HG03045 (cell line): ENCODE data around the gene ATP6V0C.
"Not testable (repeated sequence)": the region's sequence is repeated elsewhere in the genome, so short reads cannot be mapped to it uniquely, and the experiment has no call there.

ENCODE experiments used
- ATAC-seq: cut with Tn5 transposase; IDR thresholded peaks from one replicate; pipeline ENCODE4 v1.9.1; 2021; ENCODE audit warnings: mild to moderate bottlenecking, moderate library complexity; ENCODE audit not compliant: unreplicated experiment

ATP6V0C gene

DNA sequence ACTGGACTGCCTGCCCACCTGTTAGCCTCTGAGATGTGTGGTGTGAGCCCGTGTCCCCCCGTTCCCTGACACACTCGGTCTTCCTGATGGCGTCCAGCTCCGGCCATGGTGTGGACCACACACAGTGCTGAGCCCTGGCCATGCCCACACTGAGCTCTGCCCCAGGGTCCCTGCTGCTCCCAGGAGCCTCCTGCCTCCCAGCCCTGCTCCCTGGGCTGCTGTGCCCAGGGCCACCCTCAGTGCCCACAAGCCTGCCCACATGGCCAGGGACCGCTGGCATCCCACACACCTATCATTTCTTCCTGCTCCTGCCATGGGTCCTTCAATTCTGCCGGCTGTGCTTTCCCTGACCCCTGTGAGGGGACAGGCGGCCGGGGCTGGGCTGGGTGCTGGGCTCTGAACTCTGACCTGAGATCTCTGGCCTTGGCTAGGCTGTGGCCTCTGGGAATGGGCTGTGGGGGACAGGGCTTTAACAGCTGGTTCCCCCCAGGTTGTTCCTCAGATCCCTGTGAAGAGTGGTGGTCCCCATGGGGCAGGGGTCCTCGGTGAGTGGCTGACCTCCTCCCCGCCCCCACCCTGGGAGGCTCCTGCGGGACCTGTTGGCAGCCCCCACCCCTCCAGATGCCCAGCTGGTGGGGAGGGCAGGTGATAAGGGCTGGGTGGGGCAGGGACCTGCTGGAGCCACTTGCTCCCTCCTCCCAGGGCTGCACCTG is 13.5 kb downstream of the ATP6V0C start:
- ATAC-seq: no peak

- no peak for ATAC-seq
Observed at GRCh38 chr16:2527784-2528100, 14.0 kb downstream of the ATP6V0C start.

DNA sequence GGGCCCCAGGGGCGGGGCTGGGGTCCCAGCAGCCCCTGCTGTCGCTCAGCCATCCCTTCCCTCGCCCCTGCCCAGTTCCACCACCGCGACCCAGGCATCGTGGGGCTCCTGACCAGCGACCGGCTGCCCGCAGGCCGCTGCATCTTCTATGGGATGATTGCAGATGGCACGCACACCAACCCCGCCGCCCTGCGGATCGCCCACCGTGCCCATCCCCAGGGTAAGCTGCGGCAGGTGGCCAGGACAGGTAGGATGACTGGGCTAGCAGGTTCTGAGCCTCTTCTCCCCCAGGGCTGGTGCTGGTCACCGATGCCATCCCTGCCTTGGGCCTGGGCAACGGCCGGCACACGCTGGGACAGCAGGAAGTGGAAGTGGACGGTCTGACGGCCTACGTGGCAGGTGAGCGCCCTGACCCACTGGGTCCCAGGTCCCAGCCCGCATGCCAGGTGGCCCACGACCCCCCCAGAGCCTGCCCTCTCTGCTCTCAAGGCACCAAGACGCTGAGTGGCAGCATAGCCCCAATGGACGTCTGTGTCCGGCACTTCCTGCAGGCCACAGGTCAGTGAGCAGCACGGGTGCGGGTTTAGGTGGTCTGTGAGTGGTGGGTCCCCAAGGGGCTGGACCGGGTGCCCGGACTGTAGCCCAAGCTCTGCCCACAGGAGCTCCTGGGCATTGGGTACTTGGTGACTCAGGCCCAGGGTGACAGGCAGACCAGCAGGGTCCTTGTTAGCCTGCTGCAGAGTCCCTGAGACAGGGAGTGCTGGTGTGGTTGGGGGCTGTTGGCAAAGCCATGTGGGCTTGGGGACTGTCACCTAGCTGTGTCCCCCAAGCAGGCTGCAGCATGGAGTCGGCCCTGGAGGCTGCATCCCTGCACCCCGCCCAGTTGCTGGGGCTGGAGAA is 14.7 kb downstream of the ATP6V0C start:
- no peak for ATAC-seq

DNA sequence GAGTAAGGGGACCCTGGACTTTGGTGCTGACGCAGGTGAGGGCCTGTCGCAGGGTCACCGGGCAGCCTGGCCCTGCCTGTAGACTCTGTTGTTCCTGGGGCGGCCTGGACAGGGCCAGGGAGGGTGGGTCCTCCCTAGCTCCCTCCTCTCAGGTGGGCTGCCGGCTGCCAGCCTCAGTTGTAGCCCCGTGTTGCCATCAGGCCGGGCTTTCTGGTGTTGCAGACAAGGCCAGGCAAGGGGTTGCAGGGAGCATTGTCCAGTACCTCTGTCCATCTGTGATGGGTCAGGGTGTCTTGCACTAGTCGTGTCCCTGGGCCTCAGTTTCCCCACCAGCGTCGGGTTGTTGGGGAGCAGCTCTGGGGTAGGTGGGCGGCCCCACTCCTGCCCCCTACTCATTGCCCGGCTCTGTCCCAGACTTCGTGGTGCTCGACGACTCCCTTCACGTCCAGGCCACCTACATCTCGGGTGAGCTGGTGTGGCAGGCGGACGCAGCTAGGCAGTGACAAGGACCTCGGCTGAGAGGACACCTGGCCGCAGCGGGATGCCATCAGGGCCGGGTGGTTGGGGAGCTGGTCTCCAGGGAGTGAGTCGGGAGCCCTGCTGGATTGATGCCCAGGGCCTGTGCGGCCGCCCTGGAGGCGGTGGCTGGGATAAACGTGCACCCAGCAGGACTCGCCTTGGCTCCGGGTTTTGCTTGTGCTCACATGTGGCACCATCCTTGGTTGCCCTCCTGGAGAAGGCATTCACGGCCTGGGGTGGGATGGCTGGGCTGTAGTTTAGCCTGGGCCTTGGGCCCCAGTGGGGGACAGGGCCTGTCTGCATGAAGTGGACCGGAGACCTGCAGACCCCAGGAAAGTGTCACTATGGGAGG is 15.5 kb downstream of the ATP6V0C start:
- no peak for ATAC-seq

GRCh38 chr16:2529961-2530628 is 16.3 kb downstream of the ATP6V0C start:
- ATAC-seq: no peak

DNA sequence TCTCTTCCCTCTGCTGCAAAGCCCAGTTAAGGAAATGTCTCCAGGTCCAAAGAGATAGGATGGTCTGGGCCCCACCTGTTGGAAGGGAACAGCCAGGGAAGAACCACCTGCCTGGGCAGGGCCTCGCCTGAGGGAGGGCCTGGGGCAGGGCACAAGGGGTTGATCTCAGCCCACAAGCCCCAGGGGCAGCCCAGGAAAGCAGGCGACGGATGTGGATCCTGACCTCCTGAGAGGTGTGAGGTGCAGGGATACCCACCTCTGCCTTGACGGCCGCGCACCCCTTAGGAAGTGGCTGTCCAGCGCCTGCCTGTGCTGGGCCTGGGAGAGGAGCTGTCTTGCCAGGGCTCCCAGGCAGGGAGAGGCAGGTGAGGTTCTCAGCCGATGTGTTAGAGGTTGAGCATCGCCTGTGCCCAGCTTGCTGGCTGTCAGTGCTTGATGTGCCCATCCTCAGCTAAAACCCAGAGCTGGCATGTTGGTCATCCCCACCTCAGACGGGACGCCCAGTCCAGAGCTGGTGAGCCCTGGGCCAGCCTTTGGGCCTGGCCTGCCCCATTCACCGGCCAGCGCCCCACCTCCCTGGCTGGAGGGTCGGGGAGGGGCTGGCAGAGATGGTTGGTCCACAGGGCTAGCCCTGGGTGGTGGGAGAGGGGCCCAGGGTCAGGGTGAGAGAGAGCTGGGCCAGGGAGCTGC is 17.0 kb downstream of the ATP6V0C start:
- ATAC-seq: no peak

DNA sequence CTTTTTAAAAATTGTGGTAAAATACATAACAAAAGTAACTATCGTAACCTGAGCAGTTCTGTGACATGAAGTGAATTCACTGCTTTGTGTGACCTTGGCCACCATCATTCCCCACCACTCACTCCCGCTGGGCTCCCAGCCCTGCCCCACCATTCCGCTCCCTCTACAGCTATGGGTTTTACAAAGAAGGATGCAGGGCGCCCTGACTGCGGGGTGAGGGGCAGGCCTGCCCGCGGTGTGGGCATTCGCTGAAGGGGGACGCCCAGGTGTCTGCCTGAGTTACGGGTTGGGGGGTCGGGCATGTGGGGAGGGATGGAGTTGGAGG is 17.6 kb downstream of the ATP6V0C start, which contains the start of gene CEMP1:
CEMP1 (minus strand) TSS at position 38 of the 325 bp plus-strand sequence. CDS start 335 bp downstream, outside the sequence.
- ATAC-seq: no peak

DNA sequence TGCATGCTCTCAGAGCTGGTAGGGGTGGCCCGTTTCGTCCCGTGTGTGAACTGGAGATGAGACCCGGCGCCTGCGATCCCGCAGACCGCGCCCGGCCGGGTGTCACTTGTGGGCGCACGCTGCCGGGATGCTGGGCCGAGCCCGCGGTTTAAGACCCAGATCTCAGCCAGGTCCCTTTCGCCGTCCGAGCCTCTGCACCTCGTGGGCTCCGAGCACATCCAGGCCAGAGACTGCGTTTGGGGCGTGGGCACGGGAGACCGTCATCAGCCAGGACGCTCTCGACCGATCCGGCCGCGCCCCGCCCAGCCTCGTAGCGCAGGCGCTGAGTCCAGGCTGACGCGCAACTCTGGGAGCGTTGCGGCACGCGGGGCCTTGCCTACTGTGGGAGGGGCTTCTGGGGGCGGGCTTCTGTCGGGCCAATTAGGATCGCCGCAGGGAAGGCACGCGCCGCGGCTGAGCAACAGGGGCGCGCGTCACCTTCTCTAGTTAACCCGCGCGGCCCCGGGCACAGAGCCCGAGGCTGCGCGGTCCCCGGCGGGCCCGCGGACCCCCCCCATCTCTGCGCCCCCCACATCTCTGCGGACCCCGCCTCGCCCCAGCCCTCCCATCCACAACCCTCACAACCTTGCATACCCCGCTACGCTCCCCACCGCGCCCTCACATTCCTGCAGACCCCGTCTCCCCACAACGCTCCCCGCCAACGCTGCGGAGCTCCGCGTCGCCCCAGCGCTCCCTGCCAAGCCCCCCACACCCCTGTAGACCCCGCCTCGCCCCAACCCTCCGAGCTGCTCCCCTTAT is 18.1 kb downstream of the ATP6V0C start:
- ATAC-seq: peak; percentile 79

GRCh38 chr16:2532494-2533141 is 18.9 kb downstream of the ATP6V0C start:
- ATAC-seq: no peak

- not testable (repeated sequence) for ATAC-seq
Observed at GRCh38 chr16:2533142-2533755, 19.5 kb downstream of the ATP6V0C start.

DNA sequence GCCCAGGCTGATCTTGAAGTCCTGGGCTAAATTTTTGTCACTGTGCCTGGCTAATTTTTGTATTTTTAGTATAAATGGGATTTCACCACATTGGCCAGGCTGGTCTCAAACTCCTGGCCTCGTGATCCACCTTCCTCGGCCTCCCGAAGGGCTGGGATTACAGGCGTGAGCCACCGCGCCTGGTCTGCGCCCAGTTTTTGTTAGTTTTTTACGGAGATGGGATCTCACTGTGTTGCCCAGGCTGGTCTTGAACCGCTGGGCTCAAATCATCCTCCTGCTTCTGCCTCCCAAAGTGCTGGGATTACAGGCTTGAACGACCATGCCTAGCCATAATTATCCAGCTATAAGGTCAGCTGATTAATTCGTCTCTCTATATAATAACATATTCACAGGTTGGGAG is 20.2 kb downstream of the ATP6V0C start:
- no peak for ATAC-seq

DNA sequence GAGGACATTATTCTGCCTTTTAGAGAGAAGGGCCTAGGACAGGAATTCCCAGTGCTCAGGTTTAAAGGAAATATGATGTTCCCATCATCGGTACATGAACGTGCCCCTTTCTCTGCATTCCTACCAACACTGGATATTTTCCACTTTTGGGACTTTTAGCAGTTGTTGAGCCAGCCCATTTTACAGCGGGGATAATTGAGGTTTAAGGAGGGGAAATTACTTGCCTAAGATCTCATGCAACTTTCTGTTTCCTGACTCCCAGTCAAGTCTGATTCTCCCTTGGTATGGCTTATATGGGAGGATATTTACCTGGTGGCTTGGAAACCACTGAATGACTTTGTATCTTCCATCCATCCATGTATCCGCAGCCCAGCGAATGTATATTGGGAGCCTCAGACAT is 20.6 kb downstream of the ATP6V0C start:
- not testable (repeated sequence) for ATAC-seq

- ATAC-seq: no peak
Observed at GRCh38 chr16:2535625-2536013, 21.9 kb downstream of the ATP6V0C start.

DNA sequence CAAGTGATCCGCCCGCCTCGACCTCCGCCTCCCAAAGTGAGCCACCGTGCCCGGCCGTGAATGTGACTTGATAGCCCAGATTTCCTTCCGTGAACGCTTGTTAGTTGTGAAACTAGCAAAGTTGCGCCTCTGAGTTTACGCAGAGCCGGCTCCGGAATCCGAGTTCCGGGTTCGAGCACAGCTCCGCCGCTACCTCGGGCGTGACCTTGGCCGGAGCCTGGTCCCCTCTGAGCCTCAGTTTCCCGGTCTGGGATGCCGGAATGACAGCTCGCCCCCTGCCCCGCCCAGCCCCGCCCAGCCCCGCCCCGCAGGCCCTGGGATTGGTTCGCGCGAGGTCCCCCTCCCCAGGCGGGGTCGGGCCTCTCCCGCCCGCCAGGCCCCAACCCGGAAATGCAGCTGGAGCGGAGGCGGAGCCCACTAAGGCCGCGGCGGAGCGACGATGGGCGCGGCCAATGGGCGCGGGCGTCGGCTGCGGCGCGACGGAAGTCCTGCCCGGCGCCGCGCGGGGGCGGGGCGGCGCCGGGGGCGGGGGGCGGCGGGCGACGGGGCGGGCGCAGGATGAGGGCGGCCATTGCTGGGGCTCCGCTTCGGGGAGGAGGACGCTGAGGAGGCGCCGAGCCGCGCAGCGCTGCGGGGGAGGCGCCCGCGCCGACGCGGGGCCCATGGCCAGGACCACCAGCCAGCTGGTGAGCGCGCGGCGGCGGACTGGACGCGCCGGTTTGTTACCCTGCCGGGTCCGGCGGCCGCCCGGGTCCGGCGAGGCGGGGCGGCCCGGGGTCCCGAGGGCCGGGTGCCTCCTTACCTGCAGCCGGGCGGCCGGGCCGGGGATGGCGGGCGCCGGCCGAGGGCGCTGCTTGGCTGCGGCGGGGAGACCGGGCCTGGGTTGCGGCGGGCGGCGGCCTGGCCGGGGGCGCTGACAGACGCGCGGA is 24.0 kb downstream of the ATP6V0C start, which contains the start of gene PDPK1:
PDPK1 (plus strand) TSS at position 571 of the 929 bp plus-strand sequence; CDS start at position 663, 92 bp downstream.
- ATAC-seq: peak; percentile 87

DNA sequence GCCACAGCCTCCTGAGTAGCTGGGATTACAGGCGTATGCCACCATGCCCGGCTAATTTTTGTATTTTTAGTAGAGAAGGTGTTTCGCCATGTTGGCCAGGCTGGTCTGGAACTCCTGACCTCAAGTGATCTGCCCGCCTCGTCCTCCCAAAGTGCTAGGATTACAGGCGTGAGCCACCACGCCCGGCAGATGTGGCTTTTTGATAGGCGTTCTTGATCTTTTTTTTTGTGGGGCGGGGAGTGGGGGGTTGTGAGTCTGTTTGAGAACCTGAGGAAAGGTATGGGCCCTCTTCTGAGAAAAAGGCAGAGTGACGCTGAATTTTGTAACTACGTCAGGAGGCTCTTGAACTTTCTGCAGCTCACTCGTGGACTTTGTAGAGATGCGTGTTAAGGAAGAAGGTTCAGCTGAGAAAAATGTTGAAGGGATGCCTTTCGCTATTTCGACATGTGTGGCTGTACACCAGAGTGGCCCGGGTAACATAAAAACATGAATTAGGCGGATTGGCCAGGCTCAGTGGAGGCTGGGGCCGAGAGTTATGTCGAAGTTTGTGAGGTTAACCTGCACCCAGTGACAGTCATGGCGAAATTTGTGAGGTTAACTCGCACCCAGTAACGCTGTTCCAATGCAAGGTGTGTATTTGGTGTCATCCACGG is 25.6 kb downstream of the ATP6V0C start:
- ATAC-seq: not testable (repeated sequence)

- ATAC-seq: not testable (repeated sequence)
Observed at GRCh38 chr16:2539845-2540458, 26.2 kb downstream of the ATP6V0C start.
